ENCODE measurements around the gene MGMT. TPM values are rescaled to one million over a fixed set of nuclear protein-coding genes. Genes with fewer than 3 reads are reported as not detected.

Gene MGMT
- total RNA-seq, 4 donors from 2014 or later: 16.5 to 37.5 (median 32.1) TPM

- ATAC-seq: no peak
- Histone ChIP-seq H3K27me3 (no peaks in the 10 kb centered on the region), H3K27ac (no peak overlapping the region), H3K9me3 (peaks cover 0 to 5% (median 0%) of the 10 kb centered on the region in 3 donors), H3K36me3 (peaks cover 0 to 3% of the 10 kb centered on the region in 2 donors), H3K4me1 (peaks cover 0 to 26% (median 8%) of the 10 kb centered on the region in 3 donors), H3K4me3 (no peak overlapping the region)
- 88 to 95% methylated on average over 4 to 9 of the region's 12 CpGs for WGBS, 2 donors (ENCODE audit: low coverage in 1 of 2)
- TF ChIP-seq POLR2A (IDR thresholded peaks at IDR 0.05): no peak
- TF ChIP-seq POLR2AphosphoS5 (IDR thresholded peaks at IDR 0.05): no peak
- no peak for TF ChIP-seq EP300 (IDR thresholded peaks at IDR 0.05)
- TF ChIP-seq CTCF (IDR thresholded peaks at IDR 0.05): no peak
These were observed 59.9 kb downstream of the MGMT start for GRCh38 chr10:129526943-129527342.

GRCh38 chr10:129528376-129528978 is 61.4 kb downstream of the MGMT start:
- Histone ChIP-seq H3K27ac (no peak overlapping the region), H3K4me3 (no peak overlapping the region), H3K36me3 (peaks cover 0 to 3% of the 10 kb centered on the region in 2 donors), H3K27me3 (no peaks in the 10 kb centered on the region), H3K4me1 (peaks cover 0 to 34% (median 8%) of the 10 kb centered on the region in 3 donors), H3K9me3 (peaks cover 0 to 5% (median 0%) of the 10 kb centered on the region in 3 donors)
- 43 to 89% methylated on average over 2 to 16 of the region's 16 CpGs for WGBS, 2 donors (ENCODE audit: low coverage in 1 of 2)
- no peak for ATAC-seq
- TF ChIP-seq POLR2AphosphoS5 (IDR thresholded peaks at IDR 0.05): no peak
- TF ChIP-seq EP300 (IDR thresholded peaks at IDR 0.05): no peak
- TF ChIP-seq CTCF (IDR thresholded peaks at IDR 0.05): no peak
- TF ChIP-seq POLR2A (IDR thresholded peaks at IDR 0.05): no peak

- H3K36me3 ChIP-seq: peaks cover 0 to 3% of the 10 kb centered on the region in 2 donors
- 73 to 77% methylated on average over 4 to 12 of the region's 14 CpGs for WGBS, 2 donors (ENCODE audit: low coverage in 1 of 2)
- H3K4me3 ChIP-seq: no peak overlapping the region
- no peak overlapping the region for H3K27ac ChIP-seq
- no peak for TF ChIP-seq POLR2AphosphoS5 (IDR thresholded peaks at IDR 0.05)
- no peak for TF ChIP-seq EP300 (IDR thresholded peaks at IDR 0.05)
- TF ChIP-seq POLR2A (IDR thresholded peaks at IDR 0.05): no peak
- TF ChIP-seq CTCF (IDR thresholded peaks at IDR 0.05): no peak
- no peaks in the 10 kb centered on the region for H3K27me3 ChIP-seq
- H3K4me1 ChIP-seq: peaks cover 0 to 23% (median 4%) of the 10 kb centered on the region in 3 donors
- ATAC-seq: no peak
- H3K9me3 ChIP-seq: peaks cover 0 to 5% (median 0%) of the 10 kb centered on the region in 3 donors
These were observed 63.5 kb downstream of the MGMT start for GRCh38 chr10:129530581-129530980.

- peaks cover 0 to 5% (median 0%) of the 10 kb centered on the region in 3 donors for H3K9me3 ChIP-seq
- H3K4me3 ChIP-seq: no peak overlapping the region
- peaks cover 0 to 6% of the 10 kb centered on the region in 2 donors for H3K36me3 ChIP-seq
- TF ChIP-seq POLR2A (IDR thresholded peaks at IDR 0.05) (no peak), CTCF (IDR thresholded peaks at IDR 0.05) (no peak), POLR2AphosphoS5 (IDR thresholded peaks at IDR 0.05) (no peak), EP300 (IDR thresholded peaks at IDR 0.05) (no peak)
- no peaks in the 10 kb centered on the region for H3K27me3 ChIP-seq
- H3K27ac ChIP-seq: no peak overlapping the region
- WGBS, 2 donors (ENCODE audit: low coverage in 1 of 2): 89 to 100% methylated on average over 3 to 5 of the region's 15 CpGs
- peaks cover 0 to 15% (median 4%) of the 10 kb centered on the region in 3 donors for H3K4me1 ChIP-seq
- ATAC-seq: no peak
These were observed 64.3 kb downstream of the MGMT start for GRCh38 chr10:129531195-129531968.
